H1 (cell line): ENCODE results near the gene RTKN. TPM values are rescaled to one million over a fixed set of nuclear protein-coding genes. Genes with fewer than 3 reads are reported as not detected.

Experiments
- CTCF ChIA-PET: fragments of 300-600 bp; sonication (Branson Sonifier 250); formaldehyde crosslinking; loops from one replicate; lab custom pipeline; 2021; ENCODE audit not compliant: partially characterized antibody; lab: Charles Lee
- POLR2A ChIA-PET: fragments of 300-600 bp; sonication (Branson Sonifier 250); formaldehyde crosslinking; loops from one replicate; lab custom pipeline; 2021; ENCODE audit warnings: inconsistent platforms; ENCODE audit not compliant: partially characterized antibody; lab: Charles Lee
- DNase-seq, 2 experiments: peaks; one replicate each; pipeline versions ENCODE4 v3.0.0 to v3.0.0-alpha.2; 2010 to 2022; ENCODE audit warnings: low spot score in 2 of 2, low read depth in 1 of 2, mixed read lengths in 1 of 2
- FAIRE-seq: peaks from 2 replicates; lab custom pipeline; 2011; peaks lifted over from hg19 to GRCh38; lab: Jason Lieb, UNC
- H2AFZ ChIP-seq: 2 replicates; pipeline ENCODE4 v1.8.1; 2012; ENCODE audit warnings: low read length, inconsistent platforms
- H2AK5ac ChIP-seq: 2 replicates; pipeline ENCODE4 v1.6.1; 2013; ENCODE audit warnings: low read depth, low read length
- H2BK120ac ChIP-seq: replicated peaks from 2 replicates; pipeline ENCODE3; 2013; ENCODE audit warnings: low read depth, low read length, inconsistent platforms
- H2BK12ac ChIP-seq: 2 replicates; pipeline ENCODE4 v1.6.1; 2013; ENCODE audit warnings: low read depth, low read length
- H2BK15ac ChIP-seq: 2 replicates; pipeline ENCODE4 v1.6.1; 2013; ENCODE audit warnings: low read length
- H2BK20ac ChIP-seq: 2 replicates; pipeline ENCODE4 v1.6.1; 2013; ENCODE audit warnings: low read length
- H2BK5ac ChIP-seq: 2 replicates; pipeline ENCODE4 v1.6.1; 2013; ENCODE audit warnings: low read depth, low read length
- H3K14ac ChIP-seq: 2 replicates; pipeline ENCODE4 v1.6.1; 2013; ENCODE audit warnings: inconsistent platforms; ENCODE audit not compliant: insufficient read length
- H3K18ac ChIP-seq: 2 replicates; pipeline ENCODE4 v1.6.1; 2013; ENCODE audit warnings: low read length; ENCODE audit errors: extremely low read depth
- H3K23ac ChIP-seq: 2 replicates; pipeline ENCODE4 v1.6.1; 2013; ENCODE audit warnings: inconsistent platforms; ENCODE audit not compliant: insufficient read length
- H3K23me2 ChIP-seq: 2 replicates; pipeline ENCODE4 v1.6.1; 2013; ENCODE audit warnings: low read depth, low read length
- H3K27ac ChIP-seq: 2 replicates; pipeline ENCODE4 v1.6.1; 2011; ENCODE audit warnings: low read depth, low read length, inconsistent platforms
- H3K27me3 ChIP-seq, 4 experiments: replicated peaks in 1 of 4; 1 replicate in 1 of 4; 2 replicates in 3 of 4; pipeline versions ENCODE4 v1.6.1 to v1.8.1; 2011 to 2013; ENCODE audit warnings: low read length in 3 of 4, mild to moderate bottlenecking in 3 of 4, inconsistent platforms in 2 of 4, mixed read lengths in 2 of 4, moderate library complexity in 1 of 4; ENCODE audit not compliant: control insufficient read depth in 3 of 4, insufficient read depth in 3 of 4; ENCODE audit errors: extremely low read depth in 1 of 4
- H3K36me3 ChIP-seq, 4 experiments: 2 replicates each; pipeline versions ENCODE4 v1.6.1 to v1.8.1; 2011 to 2013; ENCODE audit warnings: mild to moderate bottlenecking in 4 of 4, low read length in 3 of 4, moderate library complexity in 2 of 4, control low read depth in 1 of 4, inconsistent platforms in 1 of 4; ENCODE audit not compliant: insufficient read depth in 4 of 4, control insufficient read depth in 2 of 4
- H3K4ac ChIP-seq: replicated peaks from 2 replicates; pipeline ENCODE3; 2013; ENCODE audit warnings: low read length, low read depth, mixed read lengths, inconsistent platforms; ENCODE audit not compliant: insufficient read length
- H3K4me1 ChIP-seq, 4 experiments: replicated peaks in 1 of 4; 1 replicate in 1 of 4; 2 replicates in 3 of 4; pipeline versions ENCODE4 v1.6.1 to v1.8.1; 2011 to 2013; ENCODE audit warnings: low read length in 3 of 4, inconsistent platforms in 2 of 4, mixed read lengths in 1 of 4; ENCODE audit not compliant: insufficient read depth in 4 of 4, control insufficient read depth in 3 of 4
- H3K4me2 ChIP-seq, 2 experiments: 2 replicates each; pipeline versions ENCODE4 v1.6.1 to v1.8.1; 2011 to 2013; ENCODE audit warnings: low read depth in 2 of 2, low read length in 2 of 2, control low read depth in 1 of 2, inconsistent platforms in 1 of 2, mild to moderate bottlenecking in 1 of 2; ENCODE audit not compliant: insufficient read depth in 1 of 2
- H3K4me3 ChIP-seq, 4 experiments: fragments of 200-600, 300-600 bp in 1 of 4; sonication (generic), shearing (Covaris generic), sonication (Bioruptor Twin) in 1 of 4; 2 replicates each; pipeline versions ENCODE4 v1.5.1 to v1.8.1; 2011 to 2016; ENCODE audit warnings: low read length in 4 of 4, low read depth in 3 of 4, control low read depth in 2 of 4, inconsistent platforms in 2 of 4, mild to moderate bottlenecking in 2 of 4, mixed read lengths in 1 of 4, moderate library complexity in 1 of 4; ENCODE audit not compliant: insufficient read depth in 2 of 4; ENCODE audit errors: extremely low read depth in 1 of 4
- H3K56ac ChIP-seq: replicated peaks from 2 replicates; pipeline ENCODE3; 2013; ENCODE audit warnings: low read depth, mild to moderate bottlenecking, mixed read lengths, low read length, inconsistent platforms; ENCODE audit not compliant: insufficient read length
- H3K79me1 ChIP-seq: 2 replicates; pipeline ENCODE4 v1.6.1; 2013; ENCODE audit warnings: low read depth, low read length, control low read depth
- H3K79me2 ChIP-seq, 2 experiments: 2 replicates each; pipeline versions ENCODE4 v1.6.1 to v1.8.1; 2012 to 2013; ENCODE audit warnings: low read length in 2 of 2, mild to moderate bottlenecking in 2 of 2, inconsistent platforms in 1 of 2; ENCODE audit not compliant: insufficient read depth in 2 of 2, control insufficient read depth in 1 of 2
- H3K9ac ChIP-seq, 4 experiments: replicated peaks in 1 of 4; 1 replicate in 1 of 4; 2 replicates in 3 of 4; pipeline versions ENCODE4 v1.6.1 to v1.8.1; 2011 to 2013; ENCODE audit warnings: low read depth in 3 of 4, low read length in 3 of 4, control low read depth in 2 of 4, mild to moderate bottlenecking in 2 of 4, moderate library complexity in 2 of 4, inconsistent platforms in 1 of 4; ENCODE audit errors: extremely low read depth in 1 of 4
- H3K9me3 ChIP-seq, 2 experiments: 2 replicates each; pipeline versions ENCODE4 v1.6.1 to v1.8.1; 2012 to 2013; ENCODE audit warnings: mild to moderate bottlenecking in 2 of 2, moderate library complexity in 2 of 2, control low read depth in 1 of 2, inconsistent platforms in 1 of 2, low read depth in 1 of 2, low read length in 1 of 2, mixed read lengths in 1 of 2; ENCODE audit not compliant: insufficient read depth in 2 of 2
- H4K20me1 ChIP-seq, 2 experiments: replicated peaks in 1 of 2; 2 replicates each; pipeline versions ENCODE3 to v1.8.1; 2011 to 2013; ENCODE audit warnings: inconsistent platforms in 2 of 2, low read length in 2 of 2, mild to moderate bottlenecking in 1 of 2; ENCODE audit not compliant: insufficient read depth in 2 of 2, control insufficient read depth in 1 of 2
- H4K5ac ChIP-seq: 2 replicates; pipeline ENCODE4 v1.6.1; 2013; ENCODE audit warnings: low read length, low read depth, mixed read lengths, inconsistent platforms; ENCODE audit not compliant: insufficient read length
- H4K8ac ChIP-seq: 2 replicates; pipeline ENCODE4 v1.8.0; 2013; ENCODE audit warnings: mild to moderate bottlenecking, moderate library complexity, low read length, inconsistent platforms; ENCODE audit not compliant: insufficient read depth; ENCODE audit errors: extremely low read depth
- H4K91ac ChIP-seq: replicated peaks from 2 replicates; pipeline ENCODE3; 2013; ENCODE audit warnings: low read length, mixed read lengths, inconsistent platforms; ENCODE audit not compliant: insufficient read length
- EGR1 ChIP-seq: IDR thresholded peaks from 2 replicates; pipeline ENCODE4 v1.6.1; 2011; ENCODE audit warnings: low read depth, low read length, borderline replicate concordance
- EP300 ChIP-seq, 2 experiments: IDR thresholded peaks; 1 replicate in 1 of 2; 2 replicates in 1 of 2; pipeline ENCODE4 v1.6.1; 2011 to 2012; ENCODE audit warnings: low read depth in 2 of 2, low read length in 2 of 2, mild to moderate bottlenecking in 2 of 2, borderline replicate concordance in 1 of 2, inconsistent platforms in 1 of 2, moderate library complexity in 1 of 2
- HDAC6 ChIP-seq: IDR thresholded peaks from one replicate; pipeline ENCODE4 v1.7.1; 2012; ENCODE audit warnings: low read depth, mild to moderate bottlenecking, inconsistent platforms, low read length, moderate library complexity
- JUND ChIP-seq: IDR thresholded peaks from 2 replicates; pipeline ENCODE4 v1.6.1; 2011; ENCODE audit warnings: mild to moderate bottlenecking, improper control_type of control experiment, low read length
- RXRA ChIP-seq: IDR thresholded peaks from 2 replicates; pipeline ENCODE4 v1.6.1; 2011; ENCODE audit warnings: low read depth, mild to moderate bottlenecking, low read length, moderate library complexity; ENCODE audit not compliant: insufficient read depth
- SIRT6 ChIP-seq: IDR thresholded peaks from one replicate; pipeline ENCODE4 v1.7.1; 2012; ENCODE audit warnings: low read length, inconsistent platforms
- SP2 ChIP-seq: IDR thresholded peaks from 2 replicates; pipeline ENCODE4 v1.6.1; 2012; ENCODE audit warnings: mild to moderate bottlenecking, low read length, inconsistent platforms
- WGBS, 2 experiments: shearing (Covaris generic) in 1 of 2; methylation state at CpG; one replicate each; pipeline versions ENCODE4 v1.1.6 to v1.1.7; 2013 to 2015; ENCODE audit warnings: low lambda C conversion rate in 2 of 2, mixed read lengths in 2 of 2, inconsistent platforms in 1 of 2, low coverage in 1 of 2, missing lambda C conversion rate in 1 of 2; ENCODE audit not compliant: insufficient replicate concordance in 2 of 2, insufficient coverage in 1 of 2, insufficient read length in 1 of 2; ENCODE audit errors: extremely low coverage in 1 of 2, missing lambda C conversion rate in 1 of 2; 5-methylcytosine and 5-hydroxymethylcytosine counted together
- polyA plus RNA-seq, 7 experiments: library from polyadenylated mRNA; depleted of rRNA in 3 of 7; stranded (reverse) in 5 of 7; unstranded in 2 of 7; fragments of >200 nt in 5 of 7; fragments of 200-250 nt in 2 of 7; gene quantifications; 1 replicate in 5 of 7; 2 replicates in 1 of 7; 4 replicates in 1 of 7; pipeline versions ENCODE4 v1.2.1 to v1.2.3, GENCODE V29; 2011 to 2013; ENCODE audit warnings: missing spikeins in 2 of 7, mixed read lengths in 2 of 7
- total RNA-seq: library from RNA; stranded (reverse); fragmentation: NEBNext Ultra II Directional; extraction: Animal tissue kit (Norgen Biotek cat#: 25700); gene quantifications from 2 replicates; pipeline ENCODE4 v1.2.1, GENCODE V29; 2021
- TF ChIP-seq, protein P1 (sequence below): IDR thresholded peaks from 2 replicates; pipeline ENCODE4 v1.6.1; 2012; ENCODE audit warnings: inconsistent platforms

Gene RTKN
- total and polyA plus RNA-seq, 2 of the 8 experiments (the other 6 are each of a cell fraction or from before 2014, with no cell fraction given) = 40.2 to 54.1 TPM

DNA sequence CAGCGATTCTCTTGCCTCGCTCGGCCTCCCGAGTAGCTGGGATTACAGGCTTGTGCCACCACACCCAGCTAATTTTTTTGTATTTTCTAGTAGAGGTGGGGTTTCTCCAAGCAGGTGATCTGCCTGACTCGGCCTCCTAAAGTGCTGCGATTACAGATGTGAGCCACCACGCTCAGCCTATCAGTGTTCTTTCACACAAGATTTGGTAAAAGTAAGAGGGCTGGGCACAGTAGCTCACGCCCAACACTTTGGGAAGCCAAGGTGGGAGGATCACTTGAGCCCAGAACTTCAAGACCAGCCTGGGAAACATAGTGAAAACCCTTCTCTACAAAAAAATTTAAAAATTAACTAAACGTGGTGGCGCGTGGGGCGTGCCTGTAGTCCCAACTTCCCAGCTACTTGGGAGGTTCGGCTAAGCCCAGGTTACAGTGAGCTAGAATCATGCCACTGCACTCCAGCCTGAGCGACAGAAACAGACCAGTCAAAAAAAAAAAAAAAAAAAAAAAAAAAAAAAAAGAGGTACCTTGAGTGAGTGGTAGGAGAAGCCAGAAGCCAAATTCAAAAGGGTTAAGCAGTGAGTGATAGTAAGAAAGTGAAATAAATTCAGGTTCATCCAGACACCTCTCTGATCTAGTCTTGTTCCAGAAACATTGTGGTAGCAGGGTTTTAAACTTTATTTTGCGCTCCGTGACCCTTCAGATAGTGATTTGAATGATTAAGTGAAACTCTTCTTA is 29.8 kb upstream of the RTKN start:
- Histone ChIP-seq H3K4me3 (peak overlapping the region; percentile 77 to 95 (median 87)), H2BK120ac (no peak overlapping the region), H3K56ac (no peak overlapping the region), H2AFZ (no peak overlapping the region), H4K20me1 (no peaks in the 10 kb centered on the region), H3K27ac (no peak overlapping the region), H3K23ac (no peak overlapping the region), H3K18ac (no peak overlapping the region), H4K91ac (no peak overlapping the region), H3K79me1 (no peaks in the 10 kb centered on the region), H2BK20ac (no peak overlapping the region), H3K4ac (no peak overlapping the region), H4K5ac (peak overlapping the region; percentile 86), H3K4me1 (peaks cover 0 to 3% (median 2%) of the 10 kb centered on the region in 4 experiments; a peak in 3 of 7 replicates), H3K79me2 (no peaks in the 10 kb centered on the region), H3K14ac (no peak overlapping the region), H2BK5ac (no peak overlapping the region), H3K36me3 (peaks cover 0 to 4% (median 2%) of the 10 kb centered on the region in 4 experiments; a peak in 5 of 8 replicates), H2BK15ac (no peak overlapping the region), H3K4me2 (peak overlapping the region; percentile 97 to 98), H2BK12ac (no peak overlapping the region), H4K8ac (peak overlapping the region; percentile 94; the same call in 1 of the 2 replicates), H2AK5ac (no peak overlapping the region), H3K9me3 (no peaks in the 10 kb centered on the region), H3K27me3 (no peaks in the 10 kb centered on the region), H3K9ac (peak overlapping the region in 3 of 4 experiments; percentile 6 to 77 (median 68); a peak in 4 of 7 replicates), H3K23me2 (peaks cover 11% of the 10 kb centered on the region)
- DNase-seq (no peak), FAIRE-seq (no peak)
- ChIA-PET CTCF (interaction anchor here (1.0 to 5.7 kb wide), 4 partner anchors 7 to 117 kb away, joined by 3 to 42 read pairs (median 21); partner anchors contain the start of genes CCDC142 and TTC31), POLR2A (interaction anchor here (1.0 to 5.2 kb wide), 4 partner anchors 10 to 82 kb away, joined by 3 to 89 read pairs (median 24); partner anchors contain the start of genes CCDC142, INO80B, LOXL3 and TTC31)
- WGBS, 2 experiments = 69% methylated on average over 16 of the region's 16 CpGs; no CpG with 5 or more reads in 1 of the 2 experiments
- TF ChIP-seq HDAC6 = no peak
- no peak for TF ChIP-seq JUND
- TF ChIP-seq RXRA = no peak
- TF ChIP-seq SP2 = no peak
- no peak for TF ChIP-seq SIRT6
- TF ChIP-seq EGR1 = no peak
- TF ChIP-seq, protein P1, sequence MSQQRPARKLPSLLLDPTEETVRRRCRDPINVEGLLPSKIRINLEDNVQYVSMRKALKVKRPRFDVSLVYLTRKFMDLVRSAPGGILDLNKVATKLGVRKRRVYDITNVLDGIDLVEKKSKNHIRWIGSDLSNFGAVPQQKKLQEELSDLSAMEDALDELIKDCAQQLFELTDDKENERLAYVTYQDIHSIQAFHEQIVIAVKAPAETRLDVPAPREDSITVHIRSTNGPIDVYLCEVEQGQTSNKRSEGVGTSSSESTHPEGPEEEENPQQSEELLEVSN = no peak
- TF ChIP-seq EP300 (IDR thresholded peaks at IDR 0.05; ENCODE audit: borderline replicate concordance in 1 of 2, low read depth in 2 of 2, low read length in 2 of 2) = no peak
